ENCODE results near the gene DCUN1D2. TPM values are rescaled to one million over a fixed set of nuclear protein-coding genes. Genes with fewer than 3 reads are reported as not detected.

The DCUN1D2 gene
- total and polyA plus RNA-seq, 10 of the 15 experiments (the other 5 are each of a cell fraction or from before 2014, with no cell fraction given) = 2.5 to 23.6 (median 9.3) TPM

GRCh38 chr13:113465300-113465699, 25.2 kb downstream of the DCUN1D2 start (continued):
- TF ChIP-seq CUX1 (IDR thresholded peaks at IDR 0.05; ENCODE audit: insufficient replicate concordance, low read depth, low read length) (no peak), FOXK2 (IDR thresholded peaks at IDR 0.05) (no peak), STAT3 (IDR thresholded peaks at IDR 0.05; ENCODE audit: low read depth, low read length) (no peak), HDAC6 (IDR thresholded peaks at IDR 0.05; ENCODE audit: unreplicated experiment) (no peak), PKNOX1 (IDR thresholded peaks at IDR 0.05) (no peak)

GRCh38 chr13:113464476-113464875, 26.0 kb downstream of the DCUN1D2 start:
- RAD21 ChIA-PET (ENCODE audit: unreplicated experiment) = no interaction called here
- 94% methylated on average over 16 of the region's 16 CpGs for WGBS (ENCODE audit: insufficient coverage, insufficient replicate concordance, low lambda C conversion rate, missing lambda C conversion rate)
- POLR2A ChIA-PET = no interaction called here
- ATAC-seq (no peak), DNase-seq (ENCODE audit: low read depth, low spot score) (no peak), FAIRE-seq (no peak)
- H3K4me2 ChIP-seq (ENCODE audit: control insufficient read depth, insufficient read depth) = no peak overlapping the region
- CTCF ChIA-PET = no interaction called here
- TF ChIP-seq ATF7 (IDR thresholded peaks at IDR 0.05; ENCODE audit: low read depth) (no peak), PAX5 (IDR thresholded peaks at IDR 0.05; ENCODE audit: borderline replicate concordance, low read depth, low read length) (no peak)
- no peak overlapping the region for H3K27ac ChIP-seq (ENCODE audit: control insufficient read depth, insufficient read depth)
- H3K36me3 ChIP-seq (ENCODE audit: control insufficient read depth in 2 of 2, insufficient read depth in 2 of 2, low read length in 1 of 2) = peaks cover 4 to 7% of the 10 kb centered on the region in 2 experiments; a peak in 3 of 4 replicates
- no peak overlapping the region for H3K9ac ChIP-seq (ENCODE audit: control insufficient read depth, insufficient read depth, low read length)
- H3K4me3 ChIP-seq = no peak overlapping the region
- H3K4me1 ChIP-seq (ENCODE audit: control insufficient read depth, insufficient read depth, low read length) = no peaks in the 10 kb centered on the region
- in situ Hi-C loops (cut with MboI) = no loop called here
- no peaks in the 10 kb centered on the region for H3K27me3 ChIP-seq (replicated peaks in 1 of 2; ENCODE audit: control insufficient read depth in 2 of 2, insufficient read depth in 2 of 2, low read length in 1 of 2)
- no peaks in the 10 kb centered on the region for H3K79me2 ChIP-seq (ENCODE audit: control insufficient read depth, insufficient read depth, low read length)
- intact Hi-C loops (cut with micrococcal nuclease; ENCODE audit: unreplicated experiment) = no loop called here
- SMC1A ChIA-PET (ENCODE audit: uncharacterized antibody, unreplicated experiment) = interaction anchor here (0.9 to 1.0 kb wide), 2 partner anchors 13 to 485 kb away, joined by 3 read pairs; no protein-coding TSS in a partner anchor
- no peaks in the 10 kb centered on the region for H4K20me1 ChIP-seq (ENCODE audit: control insufficient read depth, insufficient read depth)
- H2AFZ ChIP-seq (ENCODE audit: control insufficient read depth, low read depth, low read length) = no peak overlapping the region
- H3K9me3 ChIP-seq (replicated peaks; ENCODE audit: control insufficient read depth, insufficient read depth, low read length) = no peaks in the 10 kb centered on the region
- BruUV-seq (replicated peaks) = no TSS peak
